Measurements from ENCODE around the gene DMD. TPM values are rescaled to one million over a fixed set of nuclear protein-coding genes. Genes with fewer than 3 reads are reported as not detected.

Gene DMD
- total and polyA plus RNA-seq, 2 of the 13 experiments (the other 11 are each of a cell fraction or from before 2014, with no cell fraction given), result 17.6 to 25.9 TPM

DNA sequence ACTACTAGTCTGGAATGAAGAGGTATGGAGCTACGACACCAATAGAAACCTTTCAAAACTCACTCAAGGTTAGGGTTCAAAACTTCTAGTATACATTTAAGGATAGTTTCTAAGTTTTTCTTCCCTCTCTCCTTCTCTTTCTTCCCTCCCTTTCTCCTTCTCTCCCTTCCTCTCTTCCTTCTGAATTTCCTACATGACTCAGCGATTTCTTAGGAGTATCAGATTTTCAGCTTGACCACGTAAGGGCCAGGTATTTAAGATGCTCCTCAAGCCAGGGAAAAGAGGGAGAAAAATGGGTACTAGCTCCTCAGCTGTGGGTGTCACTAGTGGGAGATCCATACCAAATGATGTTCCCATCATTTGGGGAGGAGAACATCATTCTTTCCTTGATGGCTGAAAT is 2083.6 kb downstream of the DMD start:
- intact Hi-C loops (cut with micrococcal nuclease; ENCODE audit: unreplicated experiment) (no loop called here), in situ Hi-C loops (cut with HindIII; ENCODE audit: extremely low pct_ligation_motif_present, low pct_unique_long_range_greater_than_20kb) (no loop called here)
- Histone ChIP-seq H3K27me3 (ENCODE audit: control insufficient read depth in 1 of 2, insufficient read depth in 2 of 2, low read length in 2 of 2) (no peaks in the 10 kb centered on the region), H3K4me1 (ENCODE audit: insufficient read depth, low read length) (no peaks in the 10 kb centered on the region), H4K20me1 (ENCODE audit: insufficient read depth, low read length) (no peaks in the 10 kb centered on the region), H3K79me2 (ENCODE audit: insufficient read depth, low read length) (no peaks in the 10 kb centered on the region), H3K4me2 (ENCODE audit: low read depth, low read length) (no peak overlapping the region), H2AFZ (ENCODE audit: low read length) (no peak overlapping the region), H3K27ac (ENCODE audit: extremely low read length, insufficient read depth, low read length) (no peak overlapping the region), H3K9me3 (ENCODE audit: low read length) (no peaks in the 10 kb centered on the region), H3K36me3 (replicated peaks in 1 of 2; ENCODE audit: control insufficient read depth in 1 of 2, insufficient read depth in 2 of 2, low read length in 2 of 2) (peaks cover 0 to 30% of the 10 kb centered on the region in 2 experiments; a peak in 1 of 5 replicates), H3K4me3 (replicated peaks in 1 of 3; ENCODE audit: insufficient read depth in 1 of 3, low read depth in 2 of 3, low read length in 3 of 3) (no peak overlapping the region), H3K9ac (ENCODE audit: insufficient read depth, low read depth, low read length) (no peak overlapping the region)
- no peak for ATAC-seq
- POLR2A ChIA-PET, result no interaction called here
- 96% methylated on average over 3 of the region's 3 CpGs for WGBS (ENCODE audit: low lambda C conversion rate)
- no TSS peak for BruUV-seq (replicated peaks)
- no peak for DNase-seq (ENCODE audit: low spot score)
- CTCF ChIA-PET (ENCODE audit: low intra/inter-chr PET ratio, low total read pairs), result no interaction called here
- FAIRE-seq, result no peak
- TF ChIP-seq NR2F6 (IDR thresholded peaks at IDR 0.05), result no peak
- TF ChIP-seq NR2F6 (CRISPR knock-in tag; IDR thresholded peaks at IDR 0.05), result no peak
- 0 out of 2 replicates have a peak, but pooled peaks have one; percentile 19 for TF ChIP-seq MAFF (IDR thresholded peaks at IDR 0.05; ENCODE audit: low read depth, low read length)
- TF ChIP-seq MAFK (conservative IDR thresholded peaks at IDR 0.05 in 1 of 2, IDR thresholded peaks at IDR 0.05 in 1 of 2; ENCODE audit: low read length in 2 of 2), result peak; percentile 16 to 60; a peak in 2 of 4 replicates
- TF ChIP-seq DMAP1 (CRISPR knock-in tag; IDR thresholded peaks at IDR 0.05), result no peak
- TF ChIP-seq ZNF446 (CRISPR knock-in tag; IDR thresholded peaks at IDR 0.05), result no peak
- no peak for TF ChIP-seq ZBTB42 (CRISPR knock-in tag; IDR thresholded peaks at IDR 0.05)
- TF ChIP-seq, protein P1, sequence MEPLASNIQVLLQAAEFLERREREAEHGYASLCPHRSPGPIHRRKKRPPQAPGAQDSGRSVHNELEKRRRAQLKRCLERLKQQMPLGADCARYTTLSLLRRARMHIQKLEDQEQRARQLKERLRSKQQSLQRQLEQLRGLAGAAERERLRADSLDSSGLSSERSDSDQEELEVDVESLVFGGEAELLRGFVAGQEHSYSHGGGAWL (CRISPR knock-in tag; IDR thresholded peaks at IDR 0.05), result no peak
- TF ChIP-seq NFE2L2 (IDR thresholded peaks at IDR 0.05; ENCODE audit: low read length), result peak; percentile 68
- TF ChIP-seq NR1H2 (CRISPR knock-in tag; IDR thresholded peaks at IDR 0.05; ENCODE audit: borderline replicate concordance, low read depth), result no peak
- no peak for TF ChIP-seq KLF16 (CRISPR knock-in tag; IDR thresholded peaks at IDR 0.05)
- TF ChIP-seq ZKSCAN5 (CRISPR knock-in tag; IDR thresholded peaks at IDR 0.05), result no peak

All from HepG2 (cell line).